GM21825 (cell line): Measurements from ENCODE around the gene LRP6.
"Not testable (repeated sequence)": the region's sequence is repeated elsewhere in the genome, so short reads cannot be mapped to it uniquely, and the experiment has no call there.

ENCODE experiments used
- ATAC-seq: cut with Tn5 transposase; IDR thresholded peaks from one replicate; pipeline ENCODE4 v1.9.1; 2021; ENCODE audit warnings: mild to moderate bottlenecking, moderate library complexity; ENCODE audit not compliant: unreplicated experiment

LRP6 gene

GRCh38 chr12:12265571-12266388 lies 1.1 kb downstream of the LRP6 start:
- no peak for ATAC-seq

- no peak for ATAC-seq
Observed at GRCh38 chr12:12265035-12265434, 1.8 kb downstream of the LRP6 start.

- no peak for ATAC-seq
Observed at GRCh38 chr12:12263909-12264308, 2.9 kb downstream of the LRP6 start.

- ATAC-seq = not testable (repeated sequence)
Observed at GRCh38 chr12:12256291-12256757, 10.5 kb downstream of the LRP6 start.

- ATAC-seq = no peak
Observed at GRCh38 chr12:12254553-12254952, 12.3 kb downstream of the LRP6 start.

GRCh38 chr12:12249216-12250050 lies 17.4 kb downstream of the LRP6 start:
- ATAC-seq = no peak

GRCh38 chr12:12247584-12247983 lies 19.3 kb downstream of the LRP6 start:
- ATAC-seq = no peak

GRCh38 chr12:12244341-12244740 lies 22.5 kb downstream of the LRP6 start:
- no peak for ATAC-seq

- no peak for ATAC-seq
Observed at GRCh38 chr12:12240662-12241340, 26.0 kb downstream of the LRP6 start.

GRCh38 chr12:12239127-12239526 lies 27.7 kb downstream of the LRP6 start:
- ATAC-seq = no peak

- ATAC-seq = no peak
Observed at GRCh38 chr12:12238605-12239004, 28.2 kb downstream of the LRP6 start.

- ATAC-seq = no peak
Observed at GRCh38 chr12:12236896-12237295, 29.9 kb downstream of the LRP6 start.

GRCh38 chr12:12230275-12230674 lies 36.6 kb downstream of the LRP6 start:
- no peak for ATAC-seq

GRCh38 chr12:12229556-12230092 lies 37.2 kb downstream of the LRP6 start:
- ATAC-seq = no peak

- no peak for ATAC-seq
Observed at GRCh38 chr12:12228402-12228801, 38.4 kb downstream of the LRP6 start.

- ATAC-seq = no peak
Observed at GRCh38 chr12:12226187-12226586, 40.7 kb downstream of the LRP6 start.

- ATAC-seq = no peak
Observed at GRCh38 chr12:12224240-12224940, 42.5 kb downstream of the LRP6 start.

- no peak for ATAC-seq
Observed at GRCh38 chr12:12221560-12221959, 45.3 kb downstream of the LRP6 start.

GRCh38 chr12:12219664-12220063 lies 47.2 kb downstream of the LRP6 start:
- no peak for ATAC-seq

GRCh38 chr12:12217018-12217359 lies 49.9 kb downstream of the LRP6 start:
- no peak for ATAC-seq
